CD8-positive, alpha-beta memory T cell (primary cell): Measurements from ENCODE around the gene ARMC9. TPM values are rescaled to one million over a fixed set of nuclear protein-coding genes. Genes with fewer than 3 reads are reported as not detected.

Experiments used
- CTCF ChIA-PET: fragments of 350-600 bp; sonication (Branson Sonifier 250); formaldehyde crosslinking; loops from one replicate; lab custom pipeline; 2021; ENCODE audit warnings: antibody characterized with exemption; lab: Charles Lee
- POLR2A ChIA-PET: fragments of 350-600 bp; sonication (Branson Sonifier 250); formaldehyde crosslinking; loops from one replicate; lab custom pipeline; 2021; ENCODE audit warnings: antibody characterized with exemption; lab: Charles Lee
- DNase-seq, 5 donors: peaks; one replicate each; pipeline versions ENCODE4 v3.0.0 to v3.0.0-alpha.2; 2020 to 2022; ENCODE audit warnings: mixed read lengths in 1 of 5
- H3K27ac ChIP-seq: one replicate; pipeline ENCODE4 v1.7.0; 2013; ENCODE audit warnings: low read depth, mild to moderate bottlenecking, low read length, moderate library complexity
- H3K27me3 ChIP-seq: 2 replicates; pipeline ENCODE4 v1.7.0; 2013; ENCODE audit warnings: low read length, mild to moderate bottlenecking; ENCODE audit not compliant: insufficient read depth, poor library complexity, severe bottlenecking
- H3K36me3 ChIP-seq: 2 replicates; pipeline ENCODE4 v1.7.0; 2013; ENCODE audit warnings: mild to moderate bottlenecking, low read length, moderate library complexity; ENCODE audit not compliant: insufficient read depth
- H3K4me1 ChIP-seq: 2 replicates; pipeline ENCODE4 v1.7.0; 2013; ENCODE audit warnings: mild to moderate bottlenecking, low read length, moderate library complexity; ENCODE audit not compliant: insufficient read depth
- H3K4me3 ChIP-seq: 2 replicates; pipeline ENCODE4 v1.7.0; 2013; ENCODE audit warnings: mild to moderate bottlenecking, low read length
- H3K9me3 ChIP-seq: 2 replicates; pipeline ENCODE4 v1.7.0; 2013; ENCODE audit warnings: mild to moderate bottlenecking, low read length
- H3K27ac Mint-ChIP-seq, 8 donors: one replicate each; pipeline ENCODE4 v1.8.0; 2020 to 2021; ENCODE audit warnings: mixed read lengths in 8 of 8, mild to moderate bottlenecking in 6 of 8, inconsistent platforms in 3 of 8, moderate library complexity in 3 of 8
- H3K27me3 Mint-ChIP-seq, 2 donors: one replicate each; pipeline ENCODE4 v1.8.0; 2020 to 2021; ENCODE audit warnings: mixed read lengths in 2 of 2, mild to moderate bottlenecking in 1 of 2, moderate library complexity in 1 of 2
- H3K36me3 Mint-ChIP-seq, 3 donors: one replicate each; pipeline ENCODE4 v1.8.0; 2020 to 2021; ENCODE audit warnings: mixed read lengths in 3 of 3, inconsistent platforms in 1 of 3, mild to moderate bottlenecking in 1 of 3
- H3K4me1 Mint-ChIP-seq, 3 donors: one replicate each; pipeline ENCODE4 v1.8.0; 2020 to 2021; ENCODE audit warnings: mixed read lengths in 3 of 3, inconsistent platforms in 1 of 3, mild to moderate bottlenecking in 1 of 3
- H3K4me3 Mint-ChIP-seq, 7 donors: one replicate each; pipeline ENCODE4 v1.8.0; 2020 to 2021; ENCODE audit warnings: mixed read lengths in 7 of 7, mild to moderate bottlenecking in 6 of 7, moderate library complexity in 4 of 7, inconsistent platforms in 2 of 7
- H3K9me3 Mint-ChIP-seq, 5 donors: one replicate each; pipeline ENCODE4 v1.8.0; 2020 to 2022; ENCODE audit warnings: mixed read lengths in 5 of 5, mild to moderate bottlenecking in 3 of 5, moderate library complexity in 2 of 5, inconsistent platforms in 1 of 5
- polyA plus RNA-seq: library from polyadenylated mRNA; unstranded; fragments of 300-500 nt; fragmentation: Illumina TruSeq; gene quantifications from one replicate; pipeline ENCODE4 v1.2.3, GENCODE V29; 2021
- total RNA-seq, 2 experiments: library from RNA; stranded (reverse); gene quantifications; one replicate each; pipeline ENCODE4 v1.2.3, GENCODE V29; 2021

The ARMC9 gene
- total and polyA plus RNA-seq, 3 experiments from 2014 or later, result 1.0 to 6.4 (median 5.3) TPM

GRCh38 chr2:231379266-231380215 is 181.1 kb downstream of the ARMC9 start:
- POLR2A ChIA-PET, result no interaction called here
- no peak for DNase-seq
- H3K9me3 ChIP-seq, result no peaks in the 10 kb centered on the region
- Mint-ChIP-seq H3K27ac (peak overlapping the region in 1 of 8 donors; percentile 52), H3K36me3 (peaks cover 0 to 4% (median 0%) of the 10 kb centered on the region in 3 donors), H3K9me3 (peaks cover 0 to under 1% (median 0%) of the 10 kb centered on the region in 5 donors), H3K4me1 (no peaks in the 10 kb centered on the region), H3K4me3 (no peak overlapping the region), H3K27me3 (peaks cover 4 to 7% of the 10 kb centered on the region in 2 donors)
- no peak overlapping the region for H3K27ac ChIP-seq
- no peak overlapping the region for H3K4me3 ChIP-seq
- H3K4me1 ChIP-seq, result no peaks in the 10 kb centered on the region
- no peaks in the 10 kb centered on the region for H3K36me3 ChIP-seq
- CTCF ChIA-PET, result no interaction called here
- H3K27me3 ChIP-seq, result no peaks in the 10 kb centered on the region

- DNase-seq, result no peak
- POLR2A ChIA-PET, result no interaction called here
- Histone ChIP-seq H3K27me3 (no peaks in the 10 kb centered on the region), H3K4me1 (no peaks in the 10 kb centered on the region), H3K4me3 (no peak overlapping the region), H3K9me3 (no peaks in the 10 kb centered on the region), H3K36me3 (no peaks in the 10 kb centered on the region), H3K27ac (no peak overlapping the region)
- Mint-ChIP-seq H3K27ac (no peak overlapping the region), H3K4me1 (no peaks in the 10 kb centered on the region), H3K27me3 (peaks cover 4 to 7% of the 10 kb centered on the region in 2 donors), H3K36me3 (peaks cover 0 to 12% (median 0%) of the 10 kb centered on the region in 3 donors), H3K4me3 (no peak overlapping the region), H3K9me3 (peaks cover 3 to 8% (median 4%) of the 10 kb centered on the region in 5 donors)
- CTCF ChIA-PET, result no interaction called here
These were observed 181.9 kb downstream of the ARMC9 start for GRCh38 chr2:231380307-231380706.

- Histone ChIP-seq H3K4me1 (no peaks in the 10 kb centered on the region), H3K27ac (no peak overlapping the region), H3K36me3 (no peaks in the 10 kb centered on the region), H3K4me3 (no peak overlapping the region), H3K9me3 (no peaks in the 10 kb centered on the region), H3K27me3 (no peaks in the 10 kb centered on the region)
- no peak for DNase-seq
- Mint-ChIP-seq H3K36me3 (peaks cover 0 to 12% (median 0%) of the 10 kb centered on the region in 3 donors), H3K4me1 (no peaks in the 10 kb centered on the region), H3K27me3 (peaks cover 4 to 7% of the 10 kb centered on the region in 2 donors), H3K27ac (no peak overlapping the region), H3K4me3 (no peak overlapping the region), H3K9me3 (peaks cover 5 to 8% (median 6%) of the 10 kb centered on the region in 5 donors)
- CTCF ChIA-PET, result no interaction called here
- POLR2A ChIA-PET, result no interaction called here
These were observed 182.8 kb downstream of the ARMC9 start for GRCh38 chr2:231380991-231381847.

GRCh38 chr2:231382116-231382515 is 183.7 kb downstream of the ARMC9 start:
- ChIA-PET CTCF (no interaction called here), POLR2A (no interaction called here)
- Histone ChIP-seq H3K9me3 (no peaks in the 10 kb centered on the region), H3K4me3 (no peak overlapping the region), H3K36me3 (no peaks in the 10 kb centered on the region), H3K27me3 (no peaks in the 10 kb centered on the region), H3K4me1 (no peaks in the 10 kb centered on the region), H3K27ac (no peak overlapping the region)
- Mint-ChIP-seq H3K27me3 (peaks cover 1 to 7% of the 10 kb centered on the region in 2 donors), H3K36me3 (peaks cover 0 to 12% (median 0%) of the 10 kb centered on the region in 3 donors), H3K27ac (no peak overlapping the region), H3K4me3 (no peak overlapping the region), H3K4me1 (no peaks in the 10 kb centered on the region), H3K9me3 (peaks cover 5 to 8% (median 6%) of the 10 kb centered on the region in 5 donors)
- DNase-seq, result no peak

GRCh38 chr2:231383416-231384108 is 185.1 kb downstream of the ARMC9 start:
- Mint-ChIP-seq H3K27ac (no peak overlapping the region), H3K4me1 (no peaks in the 10 kb centered on the region), H3K36me3 (peaks cover 0 to 12% (median 0%) of the 10 kb centered on the region in 3 donors), H3K9me3 (peaks cover 5 to 8% (median 6%) of the 10 kb centered on the region in 5 donors), H3K27me3 (peaks cover 0 to 7% of the 10 kb centered on the region in 2 donors), H3K4me3 (no peak overlapping the region)
- no peak overlapping the region for H3K27ac ChIP-seq
- ChIA-PET CTCF (no interaction called here), POLR2A (no interaction called here)
- no peaks in the 10 kb centered on the region for H3K9me3 ChIP-seq
- no peak for DNase-seq
- H3K36me3 ChIP-seq, result no peaks in the 10 kb centered on the region
- no peaks in the 10 kb centered on the region for H3K4me1 ChIP-seq
- H3K4me3 ChIP-seq, result no peak overlapping the region
- H3K27me3 ChIP-seq, result no peaks in the 10 kb centered on the region

- POLR2A ChIA-PET, result no interaction called here
- CTCF ChIA-PET, result no interaction called here
- no peak overlapping the region for H3K4me3 Mint-ChIP-seq
- H3K9me3 Mint-ChIP-seq, result peaks cover 5 to 8% (median 6%) of the 10 kb centered on the region in 5 donors
- Histone ChIP-seq H3K36me3 (no peaks in the 10 kb centered on the region), H3K4me1 (no peaks in the 10 kb centered on the region), H3K4me3 (no peak overlapping the region), H3K9me3 (no peaks in the 10 kb centered on the region), H3K27ac (no peak overlapping the region), H3K27me3 (no peaks in the 10 kb centered on the region)
- DNase-seq, result no peak
- peaks cover 0 to 12% (median 0%) of the 10 kb centered on the region in 3 donors for H3K36me3 Mint-ChIP-seq
- no peak overlapping the region for H3K27ac Mint-ChIP-seq
- H3K4me1 Mint-ChIP-seq, result no peaks in the 10 kb centered on the region
- H3K27me3 Mint-ChIP-seq, result peaks cover 0 to 7% of the 10 kb centered on the region in 2 donors
These were observed 185.6 kb downstream of the ARMC9 start for GRCh38 chr2:231384109-231384435.

- Mint-ChIP-seq H3K36me3 (peaks cover 0 to 12% (median 0%) of the 10 kb centered on the region in 3 donors), H3K4me3 (no peak overlapping the region), H3K27me3 (peaks cover 0 to 7% of the 10 kb centered on the region in 2 donors), H3K4me1 (no peaks in the 10 kb centered on the region), H3K27ac (no peak overlapping the region), H3K9me3 (peaks cover 5 to 8% (median 6%) of the 10 kb centered on the region in 5 donors)
- POLR2A ChIA-PET, result no interaction called here
- Histone ChIP-seq H3K9me3 (no peaks in the 10 kb centered on the region), H3K27ac (no peak overlapping the region), H3K36me3 (no peaks in the 10 kb centered on the region), H3K4me1 (no peaks in the 10 kb centered on the region), H3K4me3 (no peak overlapping the region), H3K27me3 (no peaks in the 10 kb centered on the region)
- DNase-seq, result no peak
- CTCF ChIA-PET, result no interaction called here
These were observed 186.5 kb downstream of the ARMC9 start for GRCh38 chr2:231384970-231385369.
